ENCODE data around the gene DAPP1. TPM values are rescaled to one million over a fixed set of nuclear protein-coding genes. Genes with fewer than 3 reads are reported as not detected.

Gene DAPP1
- total and polyA plus RNA-seq, 2 donors (not counting 1 experiment from before 2014, with no cell fraction given), result not detected

GRCh38 chr4:99784842-99785241 lies 31.8 kb upstream of the DAPP1 start:
- H3K9ac ChIP-seq (ENCODE audit: insufficient read depth, low read length), result no peak overlapping the region
- no peaks in the 10 kb centered on the region for H4K20me1 ChIP-seq (ENCODE audit: control insufficient read depth, extremely low read depth, insufficient read depth, low read length)
- H3K36me3 ChIP-seq (ENCODE audit: control insufficient read depth, insufficient read depth, low read length), result no peaks in the 10 kb centered on the region
- H3K27ac ChIP-seq (ENCODE audit: insufficient read depth, low read length), result no peak overlapping the region
- H3K9me3 ChIP-seq (ENCODE audit: control insufficient read depth, insufficient read depth, low read depth, low read length), result no peaks in the 10 kb centered on the region
- H3K4me3 ChIP-seq (replicated peaks in 1 of 4; ENCODE audit: control extremely low read depth in 1 of 4, insufficient read depth in 1 of 4, low read depth in 3 of 4, low read length in 4 of 4), result no peak overlapping the region
- TF ChIP-seq, protein P1, sequence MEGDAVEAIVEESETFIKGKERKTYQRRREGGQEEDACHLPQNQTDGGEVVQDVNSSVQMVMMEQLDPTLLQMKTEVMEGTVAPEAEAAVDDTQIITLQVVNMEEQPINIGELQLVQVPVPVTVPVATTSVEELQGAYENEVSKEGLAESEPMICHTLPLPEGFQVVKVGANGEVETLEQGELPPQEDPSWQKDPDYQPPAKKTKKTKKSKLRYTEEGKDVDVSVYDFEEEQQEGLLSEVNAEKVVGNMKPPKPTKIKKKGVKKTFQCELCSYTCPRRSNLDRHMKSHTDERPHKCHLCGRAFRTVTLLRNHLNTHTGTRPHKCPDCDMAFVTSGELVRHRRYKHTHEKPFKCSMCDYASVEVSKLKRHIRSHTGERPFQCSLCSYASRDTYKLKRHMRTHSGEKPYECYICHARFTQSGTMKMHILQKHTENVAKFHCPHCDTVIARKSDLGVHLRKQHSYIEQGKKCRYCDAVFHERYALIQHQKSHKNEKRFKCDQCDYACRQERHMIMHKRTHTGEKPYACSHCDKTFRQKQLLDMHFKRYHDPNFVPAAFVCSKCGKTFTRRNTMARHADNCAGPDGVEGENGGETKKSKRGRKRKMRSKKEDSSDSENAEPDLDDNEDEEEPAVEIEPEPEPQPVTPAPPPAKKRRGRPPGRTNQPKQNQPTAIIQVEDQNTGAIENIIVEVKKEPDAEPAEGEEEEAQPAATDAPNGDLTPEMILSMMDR (conservative IDR thresholded peaks at IDR 0.05 in 1 of 2, IDR thresholded peaks at IDR 0.05 in 1 of 2; ENCODE audit: low read depth in 1 of 2, low read length in 2 of 2), result no peak
- no peak for TF ChIP-seq EZH2 (IDR thresholded peaks at IDR 0.05; ENCODE audit: low read length, missing control alignments)
- no peaks in the 10 kb centered on the region for H3K27me3 ChIP-seq (ENCODE audit: control insufficient read depth, insufficient read depth, low read length)
- no peaks in the 10 kb centered on the region for H3K4me1 ChIP-seq (ENCODE audit: control insufficient read depth, extremely low read depth, insufficient read depth, low read length)
- DNase-seq (ENCODE audit: low read depth in 2 of 2), result no peak
- H2AFZ ChIP-seq (ENCODE audit: low read length), result no peak overlapping the region
- H3K4me2 ChIP-seq (ENCODE audit: extremely low read depth, insufficient read depth, low read length), result no peak overlapping the region
- no peaks in the 10 kb centered on the region for H3K79me2 ChIP-seq (ENCODE audit: control insufficient read depth, insufficient read depth, low read length)

- TF ChIP-seq, protein P1 (conservative IDR thresholded peaks at IDR 0.05 in 1 of 2, IDR thresholded peaks at IDR 0.05 in 1 of 2; ENCODE audit: low read depth in 1 of 2, low read length in 2 of 2), result no peak
- no peak for TF ChIP-seq EZH2 (IDR thresholded peaks at IDR 0.05; ENCODE audit: low read length, missing control alignments)
- DNase-seq (ENCODE audit: low read depth in 2 of 2), result peak; percentile 40 to 70
- Histone ChIP-seq H3K27ac (ENCODE audit: insufficient read depth, low read length) (no peak overlapping the region), H3K36me3 (ENCODE audit: control insufficient read depth, insufficient read depth, low read length) (no peaks in the 10 kb centered on the region), H3K9me3 (ENCODE audit: control insufficient read depth, insufficient read depth, low read depth, low read length) (no peaks in the 10 kb centered on the region), H4K20me1 (ENCODE audit: control insufficient read depth, extremely low read depth, insufficient read depth, low read length) (no peaks in the 10 kb centered on the region), H3K27me3 (ENCODE audit: control insufficient read depth, insufficient read depth, low read length) (no peaks in the 10 kb centered on the region), H3K9ac (ENCODE audit: insufficient read depth, low read length) (no peak overlapping the region), H2AFZ (ENCODE audit: low read length) (no peak overlapping the region), H3K4me2 (ENCODE audit: extremely low read depth, insufficient read depth, low read length) (no peak overlapping the region), H3K4me1 (ENCODE audit: control insufficient read depth, extremely low read depth, insufficient read depth, low read length) (no peaks in the 10 kb centered on the region), H3K4me3 (replicated peaks in 1 of 4; ENCODE audit: control extremely low read depth in 1 of 4, insufficient read depth in 1 of 4, low read depth in 3 of 4, low read length in 4 of 4) (no peak overlapping the region), H3K79me2 (ENCODE audit: control insufficient read depth, insufficient read depth, low read length) (no peaks in the 10 kb centered on the region)
Measured at GRCh38 chr4:99790796-99791617, 25.6 kb upstream of the DAPP1 start.

DNA sequence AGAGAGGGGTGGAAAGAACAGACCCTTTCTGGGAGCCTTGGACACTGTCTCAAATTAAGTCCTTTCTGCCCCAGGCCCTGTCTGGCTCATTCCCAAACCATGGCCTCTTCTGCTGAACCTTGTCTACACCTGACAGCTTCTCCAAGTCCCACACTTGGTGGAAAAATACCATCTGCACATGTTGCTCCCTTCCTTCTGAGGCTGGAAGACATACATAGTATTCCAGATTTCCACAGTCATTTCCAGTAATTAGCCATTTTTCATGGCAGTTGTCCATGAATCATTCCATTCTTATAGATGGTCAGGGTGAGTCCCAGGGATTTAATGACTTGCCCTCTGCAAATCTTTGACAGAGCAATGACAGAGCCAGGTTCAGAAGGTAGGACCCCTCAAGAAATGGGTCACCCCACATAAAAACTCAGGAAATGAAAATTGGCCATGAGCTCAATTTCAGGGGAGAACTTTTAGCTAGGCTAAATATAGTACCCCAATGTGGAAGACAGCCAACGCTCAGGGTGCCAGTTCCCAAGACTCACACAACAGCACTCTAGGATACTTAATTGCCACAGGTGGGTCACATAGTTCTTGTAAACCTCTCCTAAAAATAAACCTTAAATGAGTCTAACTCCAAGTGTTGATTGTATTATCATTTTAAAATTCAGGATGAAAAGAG lies 16.2 kb upstream of the DAPP1 start:
- Histone ChIP-seq H3K79me2 (ENCODE audit: control insufficient read depth, insufficient read depth, low read length) (no peaks in the 10 kb centered on the region), H2AFZ (ENCODE audit: low read length) (no peak overlapping the region), H3K4me3 (replicated peaks in 1 of 4; ENCODE audit: control extremely low read depth in 1 of 4, insufficient read depth in 1 of 4, low read depth in 3 of 4, low read length in 4 of 4) (no peak overlapping the region), H3K4me1 (ENCODE audit: control insufficient read depth, extremely low read depth, insufficient read depth, low read length) (no peaks in the 10 kb centered on the region), H3K9me3 (ENCODE audit: control insufficient read depth, insufficient read depth, low read depth, low read length) (no peaks in the 10 kb centered on the region), H3K27me3 (ENCODE audit: control insufficient read depth, insufficient read depth, low read length) (no peaks in the 10 kb centered on the region), H3K36me3 (ENCODE audit: control insufficient read depth, insufficient read depth, low read length) (no peaks in the 10 kb centered on the region), H3K9ac (ENCODE audit: insufficient read depth, low read length) (no peak overlapping the region), H4K20me1 (ENCODE audit: control insufficient read depth, extremely low read depth, insufficient read depth, low read length) (no peaks in the 10 kb centered on the region), H3K27ac (ENCODE audit: insufficient read depth, low read length) (no peak overlapping the region), H3K4me2 (ENCODE audit: extremely low read depth, insufficient read depth, low read length) (no peak overlapping the region)
- DNase-seq (ENCODE audit: low read depth in 2 of 2), result no peak
- no peak for TF ChIP-seq EZH2 (IDR thresholded peaks at IDR 0.05; ENCODE audit: low read length, missing control alignments)
- TF ChIP-seq, protein P1 (conservative IDR thresholded peaks at IDR 0.05 in 1 of 2, IDR thresholded peaks at IDR 0.05 in 1 of 2; ENCODE audit: low read depth in 1 of 2, low read length in 2 of 2), result no peak

All from fibroblast of lung (primary cell).